ENCODE results near the gene CARS2.
"Not testable (repeated sequence)": the region's sequence is repeated elsewhere in the genome, so short reads cannot be mapped to it uniquely, and the experiment has no call there.

The CARS2 gene

GRCh38 chr13:110696776-110697175, 9.1 kb downstream of the CARS2 start:
- H3K27ac ChIP-seq (ENCODE audit: low read depth, low read length), result no peak overlapping the region
- H3K27me3 ChIP-seq (ENCODE audit: insufficient read depth, low read length), result no peaks in the 10 kb centered on the region
- peaks cover 9% of the 10 kb centered on the region for H3K36me3 ChIP-seq (ENCODE audit: insufficient read depth, low read length)
- no peaks in the 10 kb centered on the region for H3K4me1 ChIP-seq (ENCODE audit: control insufficient read depth, insufficient read depth, low read length, unreplicated experiment)
- peaks cover 25% of the 10 kb centered on the region for H3K79me2 ChIP-seq (ENCODE audit: control insufficient read depth, insufficient read depth, low read length, unreplicated experiment)
- no peak overlapping the region for H3K4me3 ChIP-seq (ENCODE audit: low read depth, low read length)
- no peak overlapping the region for H2AFZ ChIP-seq (ENCODE audit: low read length, unreplicated experiment)

GRCh38 chr13:110695774-110696173, 10.1 kb downstream of the CARS2 start:
- not testable (repeated sequence) for H3K27me3 ChIP-seq (ENCODE audit: insufficient read depth, low read length); H2AFZ ChIP-seq (ENCODE audit: low read length, unreplicated experiment); H3K4me3 ChIP-seq (ENCODE audit: low read depth, low read length); H3K36me3 ChIP-seq (ENCODE audit: insufficient read depth, low read length); H3K27ac ChIP-seq (ENCODE audit: low read depth, low read length); H3K4me1 ChIP-seq (ENCODE audit: control insufficient read depth, insufficient read depth, low read length, unreplicated experiment)
- peaks cover 17% of the 10 kb centered on the region for H3K79me2 ChIP-seq (ENCODE audit: control insufficient read depth, insufficient read depth, low read length, unreplicated experiment)

- H3K36me3 ChIP-seq (ENCODE audit: insufficient read depth, low read length), result 0 out of 2 replicates have a peak, but pooled peaks cover 6% of the 10 kb centered on the region
- no peak overlapping the region for H2AFZ ChIP-seq (ENCODE audit: low read length, unreplicated experiment)
- no peak overlapping the region for H3K27ac ChIP-seq (ENCODE audit: low read depth, low read length)
- peaks cover 3% of the 10 kb centered on the region for H3K79me2 ChIP-seq (ENCODE audit: control insufficient read depth, insufficient read depth, low read length, unreplicated experiment)
- H3K4me1 ChIP-seq (ENCODE audit: control insufficient read depth, insufficient read depth, low read length, unreplicated experiment), result no peaks in the 10 kb centered on the region
- no peaks in the 10 kb centered on the region for H3K27me3 ChIP-seq (ENCODE audit: insufficient read depth, low read length)
- no peak overlapping the region for H3K4me3 ChIP-seq (ENCODE audit: low read depth, low read length)
These were observed 15.4 kb downstream of the CARS2 start for GRCh38 chr13:110690516-110690915.

- H3K27me3 ChIP-seq (ENCODE audit: insufficient read depth, low read length), result no peaks in the 10 kb centered on the region
- H3K36me3 ChIP-seq (ENCODE audit: insufficient read depth, low read length), result 0 out of 2 replicates have a peak, but pooled peaks cover 9% of the 10 kb centered on the region
- H3K27ac ChIP-seq (ENCODE audit: low read depth, low read length), result no peak overlapping the region
- no peaks in the 10 kb centered on the region for H3K4me1 ChIP-seq (ENCODE audit: control insufficient read depth, insufficient read depth, low read length, unreplicated experiment)
- peaks cover 3% of the 10 kb centered on the region for H3K79me2 ChIP-seq (ENCODE audit: control insufficient read depth, insufficient read depth, low read length, unreplicated experiment)
- no peak overlapping the region for H3K4me3 ChIP-seq (ENCODE audit: low read depth, low read length)
- no peak overlapping the region for H2AFZ ChIP-seq (ENCODE audit: low read length, unreplicated experiment)
These were observed 16.2 kb downstream of the CARS2 start for GRCh38 chr13:110689711-110690110.

- Histone ChIP-seq H3K4me3 (ENCODE audit: low read depth, low read length) (no peak overlapping the region), H3K36me3 (ENCODE audit: insufficient read depth, low read length) (0 out of 2 replicates have a peak, but pooled peaks cover 9% of the 10 kb centered on the region), H3K27ac (ENCODE audit: low read depth, low read length) (no peak overlapping the region), H2AFZ (ENCODE audit: low read length, unreplicated experiment) (no peak overlapping the region), H3K27me3 (ENCODE audit: insufficient read depth, low read length) (no peaks in the 10 kb centered on the region), H3K79me2 (ENCODE audit: control insufficient read depth, insufficient read depth, low read length, unreplicated experiment) (peaks cover 3% of the 10 kb centered on the region), H3K4me1 (ENCODE audit: control insufficient read depth, insufficient read depth, low read length, unreplicated experiment) (no peaks in the 10 kb centered on the region)
These were observed 16.9 kb downstream of the CARS2 start for GRCh38 chr13:110689041-110689440.

- Histone ChIP-seq H3K4me3 (ENCODE audit: low read depth, low read length) (no peak overlapping the region), H3K27me3 (ENCODE audit: insufficient read depth, low read length) (no peaks in the 10 kb centered on the region), H3K36me3 (ENCODE audit: insufficient read depth, low read length) (0 out of 2 replicates have a peak, but pooled peaks cover 9% of the 10 kb centered on the region), H2AFZ (ENCODE audit: low read length, unreplicated experiment) (no peak overlapping the region), H3K4me1 (ENCODE audit: control insufficient read depth, insufficient read depth, low read length, unreplicated experiment) (no peaks in the 10 kb centered on the region), H3K79me2 (ENCODE audit: control insufficient read depth, insufficient read depth, low read length, unreplicated experiment) (peaks cover 3% of the 10 kb centered on the region), H3K27ac (ENCODE audit: low read depth, low read length) (no peak overlapping the region)
These were observed 18.2 kb downstream of the CARS2 start for GRCh38 chr13:110687736-110688135.

- Histone ChIP-seq H3K4me1 (ENCODE audit: control insufficient read depth, insufficient read depth, low read length, unreplicated experiment) (no peaks in the 10 kb centered on the region), H3K27ac (ENCODE audit: low read depth, low read length) (no peak overlapping the region), H3K79me2 (ENCODE audit: control insufficient read depth, insufficient read depth, low read length, unreplicated experiment) (peaks cover 3% of the 10 kb centered on the region), H2AFZ (ENCODE audit: low read length, unreplicated experiment) (no peak overlapping the region), H3K27me3 (ENCODE audit: insufficient read depth, low read length) (no peaks in the 10 kb centered on the region), H3K4me3 (ENCODE audit: low read depth, low read length) (no peak overlapping the region), H3K36me3 (ENCODE audit: insufficient read depth, low read length) (peaks cover 13% of the 10 kb centered on the region; the same call in 1 of the 2 replicates)
These were observed 20.5 kb downstream of the CARS2 start for GRCh38 chr13:110685305-110686020.

- no peak overlapping the region for H3K4me3 ChIP-seq (ENCODE audit: low read depth, low read length)
- H3K79me2 ChIP-seq (ENCODE audit: control insufficient read depth, insufficient read depth, low read length, unreplicated experiment), result peaks cover 3% of the 10 kb centered on the region
- no peaks in the 10 kb centered on the region for H3K4me1 ChIP-seq (ENCODE audit: control insufficient read depth, insufficient read depth, low read length, unreplicated experiment)
- H2AFZ ChIP-seq (ENCODE audit: low read length, unreplicated experiment), result no peak overlapping the region
- H3K27me3 ChIP-seq (ENCODE audit: insufficient read depth, low read length), result no peaks in the 10 kb centered on the region
- peaks cover 19% of the 10 kb centered on the region; the same call in 1 of the 2 replicates for H3K36me3 ChIP-seq (ENCODE audit: insufficient read depth, low read length)
- H3K27ac ChIP-seq (ENCODE audit: low read depth, low read length), result no peak overlapping the region
These were observed 21.4 kb downstream of the CARS2 start for GRCh38 chr13:110684388-110685056.

- Histone ChIP-seq H3K4me1 (ENCODE audit: control insufficient read depth, insufficient read depth, low read length, unreplicated experiment) (no peaks in the 10 kb centered on the region), H3K79me2 (ENCODE audit: control insufficient read depth, insufficient read depth, low read length, unreplicated experiment) (no peaks in the 10 kb centered on the region), H2AFZ (ENCODE audit: low read length, unreplicated experiment) (no peak overlapping the region), H3K4me3 (ENCODE audit: low read depth, low read length) (no peak overlapping the region), H3K27ac (ENCODE audit: low read depth, low read length) (no peak overlapping the region), H3K36me3 (ENCODE audit: insufficient read depth, low read length) (peaks cover 20% of the 10 kb centered on the region; the same call in 1 of the 2 replicates), H3K27me3 (ENCODE audit: insufficient read depth, low read length) (no peaks in the 10 kb centered on the region)
These were observed 22.0 kb downstream of the CARS2 start for GRCh38 chr13:110683921-110684320.

- no peak overlapping the region for H3K4me3 ChIP-seq (ENCODE audit: low read depth, low read length)
- peaks cover 24% of the 10 kb centered on the region for H3K36me3 ChIP-seq (ENCODE audit: insufficient read depth, low read length)
- H3K4me1 ChIP-seq (ENCODE audit: control insufficient read depth, insufficient read depth, low read length, unreplicated experiment), result no peaks in the 10 kb centered on the region
- H3K27ac ChIP-seq (ENCODE audit: low read depth, low read length), result no peak overlapping the region
- H2AFZ ChIP-seq (ENCODE audit: low read length, unreplicated experiment), result no peak overlapping the region
- no peaks in the 10 kb centered on the region for H3K27me3 ChIP-seq (ENCODE audit: insufficient read depth, low read length)
- H3K79me2 ChIP-seq (ENCODE audit: control insufficient read depth, insufficient read depth, low read length, unreplicated experiment), result no peaks in the 10 kb centered on the region
These were observed 22.6 kb downstream of the CARS2 start for GRCh38 chr13:110683203-110683883.
